AG04449 (cell line): ENCODE data around the gene PTPRO.

Source experiments
- CTCF ChIA-PET: fragments of 350-600 bp; formaldehyde crosslinking; extraction: SDS; loops from one replicate; lab custom pipeline; 2021; ENCODE audit warnings: antibody characterized with exemption; lab: Yijun Ruan, JAX
- POLR2A ChIA-PET: fragments of 400-600, 350-600 bp; formaldehyde crosslinking; extraction: SDS; loops from one replicate; lab custom pipeline; 2020; ENCODE audit warnings: antibody characterized with exemption, inconsistent platforms; lab: Yijun Ruan, JAX
- DNase-seq: peaks from one replicate; pipeline ENCODE4 v3.0.0-alpha.2; 2010; ENCODE audit warnings: low read depth, low spot score
- H3K4me3 ChIP-seq: 2 replicates; pipeline ENCODE4 v1.5.1; 2011; ENCODE audit warnings: low read depth, mild to moderate bottlenecking, control low read depth, low read length
- TF ChIP-seq, protein P1 (sequence below): IDR thresholded peaks from one replicate; pipeline ENCODE4 v1.5.1; 2011; ENCODE audit warnings: mild to moderate bottlenecking, moderate library complexity, low read length, control low read depth, inconsistent platforms; ENCODE audit not compliant: insufficient read depth; ENCODE audit errors: missing control alignments

The PTPRO gene

DNA sequence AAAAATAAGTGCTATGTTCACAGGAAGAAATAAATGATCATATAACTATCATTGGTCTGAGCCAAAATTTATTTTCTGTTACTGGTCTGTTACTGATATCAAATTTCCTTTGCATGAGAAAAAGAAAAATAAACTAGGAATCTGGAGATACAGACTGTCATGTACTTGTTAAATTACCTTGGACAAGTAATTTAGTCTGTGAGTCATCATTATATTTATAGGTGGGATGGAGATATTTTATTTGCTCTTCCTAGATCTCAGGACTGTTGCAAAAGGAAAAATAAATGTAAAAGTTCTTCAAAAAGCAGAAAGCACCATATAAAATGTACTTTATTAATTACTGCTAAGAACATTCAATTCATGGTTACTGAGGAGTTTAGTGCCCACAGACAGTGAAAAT lies 174.4 kb downstream of the PTPRO start:
- TF ChIP-seq, protein P1, sequence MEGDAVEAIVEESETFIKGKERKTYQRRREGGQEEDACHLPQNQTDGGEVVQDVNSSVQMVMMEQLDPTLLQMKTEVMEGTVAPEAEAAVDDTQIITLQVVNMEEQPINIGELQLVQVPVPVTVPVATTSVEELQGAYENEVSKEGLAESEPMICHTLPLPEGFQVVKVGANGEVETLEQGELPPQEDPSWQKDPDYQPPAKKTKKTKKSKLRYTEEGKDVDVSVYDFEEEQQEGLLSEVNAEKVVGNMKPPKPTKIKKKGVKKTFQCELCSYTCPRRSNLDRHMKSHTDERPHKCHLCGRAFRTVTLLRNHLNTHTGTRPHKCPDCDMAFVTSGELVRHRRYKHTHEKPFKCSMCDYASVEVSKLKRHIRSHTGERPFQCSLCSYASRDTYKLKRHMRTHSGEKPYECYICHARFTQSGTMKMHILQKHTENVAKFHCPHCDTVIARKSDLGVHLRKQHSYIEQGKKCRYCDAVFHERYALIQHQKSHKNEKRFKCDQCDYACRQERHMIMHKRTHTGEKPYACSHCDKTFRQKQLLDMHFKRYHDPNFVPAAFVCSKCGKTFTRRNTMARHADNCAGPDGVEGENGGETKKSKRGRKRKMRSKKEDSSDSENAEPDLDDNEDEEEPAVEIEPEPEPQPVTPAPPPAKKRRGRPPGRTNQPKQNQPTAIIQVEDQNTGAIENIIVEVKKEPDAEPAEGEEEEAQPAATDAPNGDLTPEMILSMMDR = no peak
- no peak for DNase-seq
- H3K4me3 ChIP-seq = no peak overlapping the region
- ChIA-PET CTCF (interaction anchor here (1.0 kb wide), 1 partner anchor 220 kb away, joined by 4 read pairs; no protein-coding TSS in a partner anchor), POLR2A (no interaction called here)

DNA sequence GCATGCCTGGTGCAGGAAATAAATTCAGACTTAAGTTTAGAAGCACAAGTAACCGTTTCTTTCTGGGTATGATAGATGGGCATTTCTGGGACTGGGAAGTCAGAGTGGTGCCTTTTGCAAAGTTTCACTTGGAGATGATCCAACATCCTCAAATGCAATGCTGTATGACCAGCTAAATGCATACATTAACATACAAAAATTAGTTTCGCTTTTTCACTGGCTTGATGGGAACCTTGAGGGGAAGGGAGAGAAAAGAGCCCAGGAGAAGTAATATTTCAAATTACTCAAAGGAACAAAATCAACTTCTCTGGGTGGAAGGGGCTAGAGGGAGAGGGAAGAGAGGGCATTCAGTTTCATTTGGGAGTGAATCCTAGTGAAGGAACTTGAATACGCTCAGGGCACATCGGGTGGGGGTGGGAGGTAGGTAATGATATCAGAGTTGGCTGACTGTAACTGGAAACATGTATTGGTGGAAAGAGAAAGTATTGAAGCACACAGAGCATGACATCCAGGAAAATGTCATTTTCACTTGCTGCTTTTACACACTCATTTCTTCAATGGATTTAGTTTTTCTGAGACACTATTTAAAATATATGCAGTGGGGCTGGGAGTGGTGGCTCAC lies 175.5 kb downstream of the PTPRO start:
- H3K4me3 ChIP-seq = no peak overlapping the region
- TF ChIP-seq, protein P1 = no peak
- no peak for DNase-seq
- POLR2A ChIA-PET = no interaction called here
- CTCF ChIA-PET = no interaction called here

DNA sequence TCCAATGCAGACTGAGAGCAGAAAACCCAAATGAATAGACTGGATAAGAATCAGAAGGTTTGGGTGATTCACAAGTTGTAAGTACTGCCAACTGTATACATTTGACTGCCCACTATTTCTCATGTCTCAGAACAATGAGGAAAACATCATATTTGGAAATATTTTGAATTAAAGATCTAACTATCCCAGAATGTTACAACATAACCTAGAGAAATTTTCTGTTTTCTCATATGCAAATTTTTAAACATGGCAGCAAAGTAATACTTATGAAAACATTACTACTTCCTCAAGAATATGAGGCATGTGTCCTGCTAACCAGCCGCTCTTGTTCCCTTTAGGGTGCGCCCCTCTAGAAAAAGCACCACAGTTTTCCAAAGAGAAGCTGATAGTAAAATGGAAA lies 179.9 kb downstream of the PTPRO start:
- no peak for DNase-seq
- no peak overlapping the region for H3K4me3 ChIP-seq
- TF ChIP-seq, protein P1 = no peak
- POLR2A ChIA-PET = no interaction called here
- CTCF ChIA-PET = no interaction called here

DNA sequence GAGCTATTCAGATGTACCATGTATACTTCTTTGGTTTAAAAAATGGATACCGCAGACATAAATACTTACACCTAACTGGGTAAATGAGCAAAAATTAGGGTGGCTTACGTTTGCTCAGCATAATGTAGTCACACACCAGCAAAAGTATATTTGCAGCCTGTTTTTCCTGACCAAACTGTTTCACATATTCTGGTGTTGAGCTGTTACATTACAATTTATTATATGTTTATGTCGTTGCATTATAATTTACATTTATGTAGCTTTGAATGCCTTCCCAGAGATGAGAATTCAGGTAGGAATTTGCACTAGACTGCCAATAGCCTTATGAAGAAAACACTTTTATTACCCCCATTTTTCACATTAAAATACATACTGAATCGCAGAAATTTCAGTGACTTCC lies 183.3 kb downstream of the PTPRO start:
- no peak overlapping the region for H3K4me3 ChIP-seq
- ChIA-PET POLR2A (no interaction called here), CTCF (no interaction called here)
- TF ChIP-seq, protein P1 = no peak
- DNase-seq = no peak

DNA sequence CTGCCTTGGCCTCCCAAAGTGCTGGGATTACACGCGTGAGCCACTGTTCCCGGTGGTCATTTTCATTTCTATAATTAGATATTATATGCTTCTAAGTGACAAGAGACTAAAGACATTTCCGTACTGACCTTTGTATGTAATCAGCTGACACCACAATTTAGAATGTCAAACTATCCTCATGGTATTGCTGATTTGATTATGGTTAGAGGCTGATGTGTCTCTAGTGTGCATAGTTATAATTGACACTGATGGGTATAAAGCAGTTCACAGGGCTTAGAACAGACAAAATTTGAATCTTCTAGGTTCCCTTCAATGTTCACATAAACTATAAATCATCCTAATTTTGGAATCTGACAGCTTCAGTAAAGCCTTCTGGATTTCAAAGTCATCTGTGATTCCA lies 192.7 kb downstream of the PTPRO start:
- TF ChIP-seq, protein P1 = no peak
- no peak for DNase-seq
- no peak overlapping the region for H3K4me3 ChIP-seq
- ChIA-PET CTCF (interaction anchor here (0.6 to 0.9 kb wide), 2 partner anchors 238 to 239 kb away, joined by 3 to 5 read pairs; no protein-coding TSS in a partner anchor), POLR2A (no interaction called here)

DNA sequence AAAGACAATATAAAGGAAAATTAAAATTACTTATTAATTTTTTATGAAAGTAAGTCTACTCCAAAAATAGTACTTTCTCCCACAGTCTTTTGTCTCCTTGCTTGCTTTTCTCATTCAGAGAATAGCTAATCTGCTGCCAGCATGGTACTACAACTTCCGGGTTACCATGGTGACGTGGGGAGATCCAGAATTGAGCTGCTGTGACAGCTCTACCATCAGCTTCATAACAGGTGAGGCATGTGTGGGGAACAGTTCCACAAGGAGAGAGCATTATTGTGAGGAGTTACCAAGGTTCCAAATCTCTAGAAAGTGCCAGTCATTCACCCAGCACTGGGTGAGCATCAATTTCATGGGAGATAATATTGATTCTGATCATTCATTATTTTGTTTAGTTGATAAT lies 197.8 kb downstream of the PTPRO start:
- ChIA-PET POLR2A (no interaction called here), CTCF (interaction anchor here (2.0 to 2.7 kb wide), 3 partner anchors 9 to 250 kb away, joined by 7 to 36 read pairs (median 8); no protein-coding TSS in a partner anchor)
- TF ChIP-seq, protein P1 = no peak
- no peak for DNase-seq
- no peak overlapping the region for H3K4me3 ChIP-seq
